Measurements from ENCODE around the gene SKA1.

DNA sequence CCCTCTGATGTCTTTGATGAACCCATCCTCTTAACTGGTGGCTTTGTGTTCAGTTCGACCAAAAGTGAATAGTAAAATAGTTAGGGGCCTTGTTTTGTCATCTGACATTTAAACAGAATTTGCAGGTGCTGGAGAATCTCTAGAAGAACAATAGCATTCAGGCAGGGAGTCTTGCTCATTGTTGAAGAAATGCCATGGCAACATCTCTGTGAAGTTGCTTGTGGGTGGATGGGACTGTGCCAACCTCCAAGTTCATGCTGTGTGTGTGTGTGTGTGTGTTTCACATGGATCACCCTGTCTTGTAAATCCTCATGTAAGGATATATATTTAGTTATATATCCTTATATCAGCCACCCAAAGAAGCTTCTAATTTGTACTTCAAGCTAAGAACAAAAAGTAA, 66.7 kb downstream of the SKA1 start:
- TF ChIP-seq, protein P1, sequence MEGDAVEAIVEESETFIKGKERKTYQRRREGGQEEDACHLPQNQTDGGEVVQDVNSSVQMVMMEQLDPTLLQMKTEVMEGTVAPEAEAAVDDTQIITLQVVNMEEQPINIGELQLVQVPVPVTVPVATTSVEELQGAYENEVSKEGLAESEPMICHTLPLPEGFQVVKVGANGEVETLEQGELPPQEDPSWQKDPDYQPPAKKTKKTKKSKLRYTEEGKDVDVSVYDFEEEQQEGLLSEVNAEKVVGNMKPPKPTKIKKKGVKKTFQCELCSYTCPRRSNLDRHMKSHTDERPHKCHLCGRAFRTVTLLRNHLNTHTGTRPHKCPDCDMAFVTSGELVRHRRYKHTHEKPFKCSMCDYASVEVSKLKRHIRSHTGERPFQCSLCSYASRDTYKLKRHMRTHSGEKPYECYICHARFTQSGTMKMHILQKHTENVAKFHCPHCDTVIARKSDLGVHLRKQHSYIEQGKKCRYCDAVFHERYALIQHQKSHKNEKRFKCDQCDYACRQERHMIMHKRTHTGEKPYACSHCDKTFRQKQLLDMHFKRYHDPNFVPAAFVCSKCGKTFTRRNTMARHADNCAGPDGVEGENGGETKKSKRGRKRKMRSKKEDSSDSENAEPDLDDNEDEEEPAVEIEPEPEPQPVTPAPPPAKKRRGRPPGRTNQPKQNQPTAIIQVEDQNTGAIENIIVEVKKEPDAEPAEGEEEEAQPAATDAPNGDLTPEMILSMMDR (IDR thresholded peaks at IDR 0.05), result no peak
- TF ChIP-seq POLR2A (IDR thresholded peaks at IDR 0.05), result no peak

Data from thyroid gland (tissue), 4 donors.